ENCODE results near the gene RPSA.
"Not testable (repeated sequence)": the region's sequence is repeated elsewhere in the genome, so short reads cannot be mapped to it uniquely, and the experiment has no call there.

The RPSA gene

DNA sequence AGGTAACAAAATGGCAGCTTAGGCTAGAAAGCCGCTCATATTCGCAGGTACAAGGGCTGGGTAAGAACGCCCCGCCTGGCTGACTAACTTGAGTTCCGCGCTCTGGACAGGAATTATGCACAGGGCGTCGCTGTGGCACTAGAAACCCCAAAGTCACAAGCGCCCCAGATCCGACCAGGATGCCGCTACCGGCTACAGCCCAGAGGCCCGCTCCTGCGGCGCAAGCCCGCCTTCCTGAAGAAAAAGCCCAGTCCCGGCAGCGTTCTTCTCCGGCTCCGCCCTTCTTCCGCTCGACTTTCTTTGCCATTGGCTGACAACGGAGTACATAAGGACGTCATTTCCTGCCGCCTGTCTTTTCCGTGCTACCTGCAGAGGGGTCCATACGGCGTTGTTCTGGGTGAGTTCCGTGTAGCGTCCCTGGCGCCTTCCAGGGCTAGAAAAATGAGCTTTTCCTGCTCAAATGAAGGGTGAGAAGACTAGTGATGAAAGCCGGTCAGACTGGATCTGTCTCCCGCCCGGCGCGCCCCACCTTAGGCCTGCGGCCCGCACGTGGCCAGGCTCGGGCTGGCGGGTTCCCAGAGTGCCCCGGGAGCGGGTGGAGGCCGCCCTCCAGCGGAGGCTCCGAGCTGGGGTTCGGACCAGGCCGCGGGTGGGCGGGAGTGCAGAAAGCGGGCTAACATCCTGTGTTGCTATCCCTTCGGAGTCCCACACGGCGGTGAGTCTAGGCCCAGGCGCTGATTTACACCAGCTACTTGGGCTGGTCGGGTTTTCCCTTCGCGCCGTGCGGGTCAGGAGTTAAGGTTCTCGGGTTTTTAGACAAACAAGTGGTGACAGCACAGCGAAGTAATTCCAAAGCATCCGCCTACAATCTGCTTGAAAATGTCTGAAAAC, at the start of gene RPSA:
Gene RPSA, plus strand, starts transcription at position 353 of the 891 bp plus-strand sequence. CDS start 934 bp downstream, outside the sequence.
- Mint-ChIP-seq H3K4me1 (peaks cover 57% of the 10 kb centered on the region), H3K9me3 (no peaks in the 10 kb centered on the region), H3K4me3 (peak within 1 kb of the TSS; percentile 98), H3K27me3 (no peaks in the 10 kb centered on the region), H3K27ac (peak within 1 kb of the TSS; percentile 97), H3K36me3 (ENCODE audit: low read depth) (peaks cover 51% of the 10 kb centered on the region)
- ATAC-seq (peak; percentile 96), DNase-seq (peak; percentile 94)

DNA sequence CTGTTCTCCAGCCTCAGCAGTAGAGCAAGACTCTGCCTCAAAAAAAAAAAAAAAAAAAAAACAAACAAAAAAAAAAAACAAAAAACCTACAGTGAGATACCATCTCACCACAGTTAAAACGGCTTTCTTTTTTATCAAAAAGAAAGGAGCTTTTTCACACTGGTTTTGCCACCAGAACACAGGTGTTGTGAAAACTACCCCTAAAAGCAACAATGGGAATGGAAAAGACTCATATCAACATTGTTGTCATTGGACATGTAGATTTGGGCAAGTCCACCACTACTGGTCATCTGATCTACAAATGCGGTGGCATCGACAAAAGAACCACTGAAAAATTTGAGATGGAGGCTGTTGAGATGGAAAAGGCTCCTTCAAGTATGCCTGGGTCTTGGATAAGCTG, 48.2 kb upstream of the RPSA start:
- peaks cover 34% of the 10 kb centered on the region for H3K4me1 Mint-ChIP-seq
- no peak overlapping the region for H3K4me3 Mint-ChIP-seq
- no peak overlapping the region for H3K27ac Mint-ChIP-seq
- no peaks in the 10 kb centered on the region for H3K9me3 Mint-ChIP-seq
- no peaks in the 10 kb centered on the region for H3K36me3 Mint-ChIP-seq (ENCODE audit: low read depth)
- DNase-seq (no peak), ATAC-seq (no peak)
- H3K27me3 Mint-ChIP-seq: no peaks in the 10 kb centered on the region

GRCh38 chr3:39361252-39361927, 45.1 kb upstream of the RPSA start:
- peak; percentile 91 for ATAC-seq
- H3K4me3 Mint-ChIP-seq: peak overlapping the region; percentile 62
- H3K9me3 Mint-ChIP-seq: no peaks in the 10 kb centered on the region
- peak overlapping the region; percentile 65 for H3K27ac Mint-ChIP-seq
- no peaks in the 10 kb centered on the region for H3K36me3 Mint-ChIP-seq (ENCODE audit: low read depth)
- peaks cover 37% of the 10 kb centered on the region for H3K4me1 Mint-ChIP-seq
- DNase-seq: peak; percentile 47
- no peaks in the 10 kb centered on the region for H3K27me3 Mint-ChIP-seq

- H3K36me3 Mint-ChIP-seq (ENCODE audit: low read depth): no peaks in the 10 kb centered on the region
- H3K4me3 Mint-ChIP-seq: no peak overlapping the region
- peaks cover 37% of the 10 kb centered on the region for H3K4me1 Mint-ChIP-seq
- H3K27ac Mint-ChIP-seq: peak overlapping the region; percentile 18
- peak; percentile 13 for ATAC-seq
- no peaks in the 10 kb centered on the region for H3K27me3 Mint-ChIP-seq
- no peaks in the 10 kb centered on the region for H3K9me3 Mint-ChIP-seq
- DNase-seq: no peak
These were observed 44.3 kb upstream of the RPSA start for GRCh38 chr3:39362192-39362591.

- H3K9me3 Mint-ChIP-seq: no peaks in the 10 kb centered on the region
- peaks cover 36% of the 10 kb centered on the region for H3K4me1 Mint-ChIP-seq
- ATAC-seq: no peak
- H3K27me3 Mint-ChIP-seq: no peaks in the 10 kb centered on the region
- no peaks in the 10 kb centered on the region for H3K36me3 Mint-ChIP-seq (ENCODE audit: low read depth)
- no peak for DNase-seq
- H3K4me3 Mint-ChIP-seq: no peak overlapping the region
- H3K27ac Mint-ChIP-seq: peak overlapping the region; percentile 18
These were observed 43.7 kb upstream of the RPSA start for GRCh38 chr3:39362812-39363211.

DNA sequence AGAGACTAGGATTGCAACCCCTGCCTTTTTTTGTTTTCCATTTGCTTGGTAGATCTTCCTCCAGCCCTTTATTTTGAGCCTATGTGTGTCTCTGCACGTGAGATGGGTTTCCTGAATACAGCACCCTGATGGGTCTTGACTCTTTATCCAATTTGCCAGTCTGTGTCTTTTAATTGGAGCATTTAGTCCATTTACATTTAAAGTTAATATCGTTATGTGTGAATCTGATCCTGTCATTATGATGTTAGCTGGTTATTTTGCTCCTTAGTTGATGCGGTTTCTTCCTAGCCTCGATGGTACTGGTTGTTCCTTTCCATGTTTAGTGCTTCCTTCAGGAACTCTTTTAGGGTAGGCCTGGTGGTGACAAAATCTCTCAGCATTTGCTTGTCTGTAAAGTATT, 36.1 kb upstream of the RPSA start:
- DNase-seq; H3K27ac Mint-ChIP-seq; H3K27me3 Mint-ChIP-seq; H3K4me3 Mint-ChIP-seq; H3K4me1 Mint-ChIP-seq; ATAC-seq; H3K9me3 Mint-ChIP-seq; H3K36me3 Mint-ChIP-seq (ENCODE audit: low read depth): not testable (repeated sequence)

DNA sequence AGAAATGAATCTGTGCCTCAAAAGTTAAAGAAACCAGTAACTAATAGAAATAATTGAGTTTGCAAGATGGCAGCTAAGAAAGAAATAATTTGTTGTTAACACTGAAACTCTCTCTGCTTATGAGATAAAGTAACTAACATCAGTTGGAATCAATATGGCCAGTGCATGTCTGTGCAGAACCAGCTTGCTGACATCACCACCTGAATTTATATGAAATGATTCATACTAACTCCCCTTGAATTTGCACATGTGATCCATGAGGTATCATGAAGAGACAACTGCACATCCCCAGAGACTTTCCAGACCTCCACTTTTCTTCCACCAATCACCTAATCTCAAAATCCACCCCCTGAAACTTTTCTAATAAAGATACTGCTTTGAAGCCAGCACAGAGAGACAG, 33.7 kb upstream of the RPSA start:
- H3K36me3 Mint-ChIP-seq (ENCODE audit: low read depth): no peaks in the 10 kb centered on the region
- no peaks in the 10 kb centered on the region for H3K27me3 Mint-ChIP-seq
- no peaks in the 10 kb centered on the region for H3K9me3 Mint-ChIP-seq
- no peak overlapping the region for H3K4me3 Mint-ChIP-seq
- ATAC-seq: no peak
- DNase-seq: no peak
- no peaks in the 10 kb centered on the region for H3K4me1 Mint-ChIP-seq
- H3K27ac Mint-ChIP-seq: no peak overlapping the region

DNA sequence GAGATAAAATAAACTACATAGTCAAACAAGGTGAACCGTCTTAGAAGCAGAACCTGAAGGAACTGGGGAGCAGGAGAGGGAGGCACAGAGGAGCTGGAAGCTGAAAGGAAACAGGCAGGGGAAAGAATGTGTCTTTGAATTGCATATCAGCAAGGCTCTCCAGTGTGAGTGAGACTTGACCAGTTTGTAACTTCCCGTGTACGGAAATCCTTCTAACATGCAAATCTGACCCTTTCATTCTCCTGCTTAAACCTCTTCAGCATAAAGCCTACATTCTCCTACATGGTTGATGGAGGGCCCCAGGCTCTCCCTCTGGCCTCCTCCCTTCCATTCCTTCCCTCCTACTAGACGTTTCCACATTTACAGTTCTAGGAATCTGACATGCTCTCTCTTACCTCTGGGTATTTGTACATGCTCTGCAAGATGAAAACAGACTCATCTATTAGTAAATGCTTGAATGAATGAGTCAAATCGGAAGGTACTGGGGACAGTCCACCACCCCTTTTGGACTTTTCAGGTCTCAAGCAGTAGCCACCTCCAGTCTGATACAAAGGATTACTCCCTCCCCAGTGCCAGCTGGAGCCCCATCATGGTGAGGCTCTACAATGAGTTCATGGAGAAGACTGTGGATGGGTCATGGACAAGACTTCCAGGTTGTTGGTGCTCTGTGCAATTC, 29.4 kb upstream of the RPSA start:
- H3K27ac Mint-ChIP-seq: peak overlapping the region; percentile 0
- no peaks in the 10 kb centered on the region for H3K9me3 Mint-ChIP-seq
- H3K36me3 Mint-ChIP-seq (ENCODE audit: low read depth): no peaks in the 10 kb centered on the region
- ATAC-seq (no peak), DNase-seq (no peak)
- peaks cover 3% of the 10 kb centered on the region for H3K4me1 Mint-ChIP-seq
- no peaks in the 10 kb centered on the region for H3K27me3 Mint-ChIP-seq
- H3K4me3 Mint-ChIP-seq: no peak overlapping the region

- H3K4me3 Mint-ChIP-seq: no peak overlapping the region
These were observed 28.4 kb upstream of the RPSA start for GRCh38 chr3:39378088-39378487.

GRCh38 chr3:39378957-39379777, 27.4 kb upstream of the RPSA start:
- no peak overlapping the region for H3K4me3 Mint-ChIP-seq
- no peaks in the 10 kb centered on the region for H3K27me3 Mint-ChIP-seq
- H3K27ac Mint-ChIP-seq: no peak overlapping the region
- DNase-seq (no peak), ATAC-seq (no peak)
- no peaks in the 10 kb centered on the region for H3K36me3 Mint-ChIP-seq (ENCODE audit: low read depth)
- H3K9me3 Mint-ChIP-seq: no peaks in the 10 kb centered on the region
- peaks cover 14% of the 10 kb centered on the region for H3K4me1 Mint-ChIP-seq

More at GRCh38 chr3:39378088-39378487, 28.4 kb upstream of the RPSA start:
- ATAC-seq (peak; percentile 76), DNase-seq (peak; percentile 41)
- Mint-ChIP-seq H3K4me1 (peaks cover 12% of the 10 kb centered on the region), H3K27me3 (no peaks in the 10 kb centered on the region), H3K9me3 (no peaks in the 10 kb centered on the region), H3K27ac (peak overlapping the region; percentile 26), H3K36me3 (ENCODE audit: low read depth) (no peaks in the 10 kb centered on the region)

DNA sequence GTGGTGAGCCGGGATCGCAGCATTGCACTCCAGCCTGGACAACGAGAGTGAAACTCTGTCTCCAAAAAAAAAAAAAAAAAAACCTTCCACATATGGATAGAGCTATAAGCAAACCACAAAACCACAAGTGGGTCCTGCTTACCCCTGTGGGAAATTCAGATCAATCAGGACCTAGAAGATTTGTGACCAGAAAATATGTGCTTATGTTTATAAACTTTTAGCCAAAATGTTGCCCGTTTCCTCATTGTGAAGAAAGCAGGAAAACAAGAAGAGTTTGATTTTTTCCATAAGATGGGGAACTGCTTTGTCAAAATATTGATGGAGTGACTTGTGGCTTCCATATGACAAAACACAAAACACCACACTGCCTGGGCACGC, 26.8 kb upstream of the RPSA start:
- no peak for ATAC-seq

DNA sequence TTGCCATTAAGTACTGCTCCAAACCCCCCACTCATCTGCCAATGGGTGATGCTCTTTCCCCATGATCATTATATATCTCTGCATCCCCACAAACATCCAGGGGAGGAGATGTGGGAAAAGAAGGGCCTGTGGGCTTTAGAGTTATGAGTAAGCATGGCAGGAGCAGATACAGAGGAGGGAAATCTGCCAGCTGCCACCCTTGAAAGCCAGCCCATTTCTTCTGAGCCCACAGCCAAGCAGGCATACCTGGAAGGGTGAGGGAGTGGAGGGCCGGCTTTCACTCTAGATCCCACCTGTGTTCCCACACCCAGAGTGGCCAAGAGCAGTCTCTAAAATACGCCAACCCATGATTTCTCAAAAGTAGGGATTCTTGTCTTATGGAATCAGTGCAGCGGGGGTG, 25.1 kb upstream of the RPSA start:
- peaks cover 8% of the 10 kb centered on the region for H3K36me3 Mint-ChIP-seq (ENCODE audit: low read depth)

More for the DNA sequence above, 26.8 kb upstream of the RPSA start:
- H3K4me3 Mint-ChIP-seq: no peak overlapping the region
- no peak for DNase-seq
- no peaks in the 10 kb centered on the region for H3K27me3 Mint-ChIP-seq
- H3K27ac Mint-ChIP-seq: no peak overlapping the region
- peaks cover 2% of the 10 kb centered on the region for H3K36me3 Mint-ChIP-seq (ENCODE audit: low read depth)
- H3K9me3 Mint-ChIP-seq: no peaks in the 10 kb centered on the region
- peaks cover 20% of the 10 kb centered on the region for H3K4me1 Mint-ChIP-seq

DNA sequence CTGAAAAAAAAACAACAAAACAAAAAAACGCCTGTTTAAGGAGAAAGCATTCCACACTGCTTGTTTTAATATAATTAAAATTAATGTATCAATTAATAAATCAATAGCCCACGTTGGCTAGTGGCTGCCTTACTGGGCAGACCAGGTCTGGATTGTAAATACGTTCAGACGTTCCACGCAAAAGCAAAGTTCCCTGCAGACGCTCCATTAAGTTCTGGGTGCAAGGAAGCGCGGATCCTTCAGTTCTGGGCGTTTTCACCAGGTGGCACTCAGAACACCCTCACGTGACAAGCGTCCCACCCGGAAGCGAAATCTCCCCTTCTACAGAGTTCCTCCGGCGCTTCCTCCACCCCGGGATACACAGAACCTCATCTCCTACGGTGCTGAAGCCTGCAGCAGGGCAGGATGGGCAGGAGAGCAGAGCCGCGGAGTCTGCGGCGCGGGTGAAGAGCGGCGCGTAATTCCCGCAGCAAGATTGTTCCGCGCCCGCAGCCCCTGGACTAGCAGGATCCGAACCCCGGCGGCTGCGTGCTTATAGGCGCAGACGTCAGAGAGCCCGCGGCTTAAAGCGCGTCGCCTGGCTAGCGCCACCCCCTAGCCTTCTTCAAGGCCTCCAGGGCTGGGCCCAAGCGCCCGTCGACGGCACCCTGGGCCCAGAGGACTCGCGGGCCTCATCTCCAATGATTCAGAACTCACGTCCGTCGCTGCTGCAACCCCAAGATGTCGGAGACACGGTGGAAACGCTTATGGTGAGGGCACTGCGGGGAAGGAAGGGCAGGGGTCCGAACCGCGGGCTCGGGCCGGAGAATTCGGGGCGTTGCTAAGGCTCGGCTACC, 23.3 kb upstream of the RPSA start, which contains the start of gene SLC25A38:
Gene SLC25A38, plus strand, starts transcription at position 326 of the 836 bp plus-strand sequence. Its CDS starts 355 bp downstream, at position 681.
- DNase-seq: peak; percentile 81
- Mint-ChIP-seq H3K4me1 (peaks cover 51% of the 10 kb centered on the region), H3K27me3 (no peaks in the 10 kb centered on the region), H3K9me3 (no peaks in the 10 kb centered on the region), H3K27ac (peak within 1 kb of the TSS; percentile 99), H3K36me3 (ENCODE audit: low read depth) (peaks cover 11% of the 10 kb centered on the region), H3K4me3 (peak within 1 kb of the TSS; percentile 96)
- ATAC-seq: peak; percentile 91

More for the DNA sequence above, 25.1 kb upstream of the RPSA start:
- no peak for ATAC-seq
- Mint-ChIP-seq H3K27ac (no peak overlapping the region), H3K4me3 (no peak overlapping the region), H3K27me3 (no peaks in the 10 kb centered on the region), H3K4me1 (peaks cover 36% of the 10 kb centered on the region), H3K9me3 (no peaks in the 10 kb centered on the region)
- no peak for DNase-seq

All from activated naive CD8-positive, alpha-beta T cell treated with anti-CD3 and anti-CD28 coated beads, Interleukin-2, amount 50 U/mL, for 24 hours (primary cell).